Hepatocyte (in vitro differentiated cells): ENCODE results near the gene TMEM209. TPM values are rescaled to one million over a fixed set of nuclear protein-coding genes. Genes with fewer than 3 reads are reported as not detected.

Source experiments
- DNase-seq: peaks from one replicate; pipeline ENCODE4 v3.0.0-alpha.2; 2016; ENCODE audit warnings: low spot score
- H2AFZ ChIP-seq: fragments of 200-600 bp; sonication (generic); 2 replicates; pipeline ENCODE4 v1.6.0; 2016; ENCODE audit warnings: antibody characterized with exemption, mild to moderate bottlenecking
- H3K27ac ChIP-seq: fragments of 200-600 bp; sonication (generic); 2 replicates; pipeline ENCODE4 v1.5.1; 2016; ENCODE audit warnings: mild to moderate bottlenecking
- H3K27me3 ChIP-seq: fragments of 200-600 bp; sonication (generic); 2 replicates; pipeline ENCODE4 v1.6.1; 2016
- H3K36me3 ChIP-seq: fragments of 200-600 bp; sonication (generic); replicated peaks from 2 replicates; pipeline ENCODE4 v1.5.1; 2016; ENCODE audit warnings: low read depth; ENCODE audit not compliant: insufficient read depth
- H3K4me1 ChIP-seq: fragments of 200-600 bp; sonication (generic); 2 replicates; pipeline ENCODE4 v1.5.1; 2016; ENCODE audit warnings: mild to moderate bottlenecking, moderate library complexity; ENCODE audit not compliant: insufficient read depth
- H3K4me2 ChIP-seq: fragments of 200-600 bp; sonication (generic); 2 replicates; pipeline ENCODE4 v1.6.0; 2016
- H3K4me3 ChIP-seq: fragments of 200-600 bp; sonication (generic); 2 replicates; pipeline ENCODE4 v1.5.1; 2016; ENCODE audit warnings: mild to moderate bottlenecking
- H3K79me2 ChIP-seq: fragments of 200-600 bp; sonication (generic); 2 replicates; pipeline ENCODE4 v1.6.0; 2017; ENCODE audit warnings: mild to moderate bottlenecking
- H3K9me2 ChIP-seq: fragments of 200-600 bp; sonication (generic); replicated peaks from 2 replicates; pipeline ENCODE4 v1.6.0; 2017; ENCODE audit warnings: mild to moderate bottlenecking; ENCODE audit not compliant: insufficient read depth
- H3K9me3 ChIP-seq: fragments of 200-600 bp; sonication (generic); 2 replicates; pipeline ENCODE4 v1.5.1; 2016; ENCODE audit warnings: low read depth, mild to moderate bottlenecking
- H4K20me1 ChIP-seq: fragments of 200-600 bp; sonication (generic); 2 replicates; pipeline ENCODE4 v1.6.0; 2016; ENCODE audit warnings: mild to moderate bottlenecking; ENCODE audit not compliant: insufficient read depth, poor library complexity, severe bottlenecking
- EZH2 ChIP-seq: fragments of 200-600 bp; sonication (generic); IDR thresholded peaks from 2 replicates; pipeline ENCODE4 v1.6.1; 2016; ENCODE audit warnings: antibody characterized with exemption, mild to moderate bottlenecking, borderline replicate concordance
- EZH2phosphoT487 ChIP-seq: fragments of 200-600 bp; sonication (generic); IDR thresholded peaks from one replicate; pipeline ENCODE4 v1.6.1; 2018; ENCODE audit warnings: antibody characterized with exemption, mild to moderate bottlenecking, low read depth, moderate library complexity; ENCODE audit not compliant: unreplicated experiment, severe bottlenecking
- WGBS: methylation state at CpG from one replicate; pipeline ENCODE4 v1.1.6; 2016; ENCODE audit warnings: low lambda C conversion rate; ENCODE audit errors: missing lambda C conversion rate; 5-methylcytosine and 5-hydroxymethylcytosine counted together
- polyA plus RNA-seq: library from polyadenylated mRNA; unstranded; fragments of >200 nt; fragmentation: Nextera tagmentation; extraction: Ambion mirVana; gene quantifications from 2 replicates; pipeline ENCODE4 v1.2.1, GENCODE V29; 2016
- total RNA-seq: library from RNA; depleted of rRNA; stranded (reverse); fragments of >200 nt; gene quantifications from 2 replicates; pipeline ENCODE4 v1.2.3, GENCODE V29; 2014
- TF ChIP-seq, protein P1 (sequence below): fragments of 200-600 bp; sonication (generic); IDR thresholded peaks from 2 replicates; pipeline ENCODE4 v1.5.1; 2016; ENCODE audit warnings: antibody characterized with exemption, mild to moderate bottlenecking; ENCODE audit not compliant: poor library complexity

TMEM209 gene
- total and polyA plus RNA-seq, 2 experiments from 2014 or later: 14.2 to 16.1 TPM

DNA sequence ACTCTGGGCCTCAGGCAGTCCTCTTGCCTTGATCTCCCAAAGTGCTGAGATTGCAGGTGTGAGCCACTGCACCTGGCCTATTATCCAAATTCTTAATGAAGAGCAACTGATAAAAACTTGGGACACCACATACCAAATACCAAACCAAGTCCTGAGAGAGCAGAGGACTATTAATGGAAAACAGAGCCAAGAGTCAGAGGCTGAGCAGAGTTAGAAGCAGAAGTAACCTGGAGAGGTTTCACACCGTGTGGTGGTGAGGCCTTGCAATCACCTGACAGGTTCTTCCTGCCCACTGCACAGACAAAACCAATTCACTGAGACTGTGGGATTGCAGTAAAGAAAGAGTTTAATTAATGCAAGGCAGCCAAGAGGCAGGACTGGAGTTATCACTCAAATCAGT is 18.4 kb upstream of the TMEM209 start:
- TF ChIP-seq EZH2phosphoT487 (no peak), EZH2 (no peak)
- TF ChIP-seq, protein P1, sequence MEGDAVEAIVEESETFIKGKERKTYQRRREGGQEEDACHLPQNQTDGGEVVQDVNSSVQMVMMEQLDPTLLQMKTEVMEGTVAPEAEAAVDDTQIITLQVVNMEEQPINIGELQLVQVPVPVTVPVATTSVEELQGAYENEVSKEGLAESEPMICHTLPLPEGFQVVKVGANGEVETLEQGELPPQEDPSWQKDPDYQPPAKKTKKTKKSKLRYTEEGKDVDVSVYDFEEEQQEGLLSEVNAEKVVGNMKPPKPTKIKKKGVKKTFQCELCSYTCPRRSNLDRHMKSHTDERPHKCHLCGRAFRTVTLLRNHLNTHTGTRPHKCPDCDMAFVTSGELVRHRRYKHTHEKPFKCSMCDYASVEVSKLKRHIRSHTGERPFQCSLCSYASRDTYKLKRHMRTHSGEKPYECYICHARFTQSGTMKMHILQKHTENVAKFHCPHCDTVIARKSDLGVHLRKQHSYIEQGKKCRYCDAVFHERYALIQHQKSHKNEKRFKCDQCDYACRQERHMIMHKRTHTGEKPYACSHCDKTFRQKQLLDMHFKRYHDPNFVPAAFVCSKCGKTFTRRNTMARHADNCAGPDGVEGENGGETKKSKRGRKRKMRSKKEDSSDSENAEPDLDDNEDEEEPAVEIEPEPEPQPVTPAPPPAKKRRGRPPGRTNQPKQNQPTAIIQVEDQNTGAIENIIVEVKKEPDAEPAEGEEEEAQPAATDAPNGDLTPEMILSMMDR: no peak
- WGBS: 70% methylated on average over 1 of the region's 1 CpG
- Histone ChIP-seq H3K4me3 (no peak overlapping the region), H3K79me2 (no peaks in the 10 kb centered on the region), H3K9me2 (no peaks in the 10 kb centered on the region), H3K4me1 (peaks cover 14% of the 10 kb centered on the region), H4K20me1 (no peaks in the 10 kb centered on the region), H3K4me2 (no peak overlapping the region), H3K27ac (no peak overlapping the region), H2AFZ (no peak overlapping the region), H3K36me3 (no peaks in the 10 kb centered on the region), H3K9me3 (no peaks in the 10 kb centered on the region), H3K27me3 (no peaks in the 10 kb centered on the region)
- DNase-seq: no peak

DNA sequence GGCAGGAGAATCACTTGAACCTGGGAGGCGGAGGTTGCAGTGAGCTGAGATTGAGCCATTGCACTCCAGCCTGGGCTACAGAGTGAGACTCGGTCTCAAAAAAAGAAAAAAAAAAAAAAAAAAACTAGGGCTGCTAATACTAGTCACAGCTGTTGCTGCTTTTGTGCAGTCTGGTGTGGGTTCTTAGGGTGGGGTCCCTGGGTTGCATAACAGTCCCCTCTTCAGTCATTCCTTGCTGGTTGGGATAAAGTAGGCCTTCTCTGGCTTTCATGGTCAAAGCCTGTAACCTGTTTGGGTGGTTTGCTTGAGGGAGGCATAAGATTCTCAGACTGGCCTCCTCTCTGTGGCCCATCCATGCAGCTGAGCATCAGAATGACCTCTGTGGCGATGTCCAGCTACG is 16.5 kb upstream of the TMEM209 start:
- Histone ChIP-seq H3K79me2 (no peaks in the 10 kb centered on the region), H3K27ac (no peak overlapping the region), H3K4me1 (peaks cover 3% of the 10 kb centered on the region), H3K4me3 (no peak overlapping the region), H3K4me2 (no peak overlapping the region), H3K27me3 (no peaks in the 10 kb centered on the region), H3K36me3 (no peaks in the 10 kb centered on the region), H2AFZ (no peak overlapping the region), H3K9me3 (no peaks in the 10 kb centered on the region), H4K20me1 (no peaks in the 10 kb centered on the region), H3K9me2 (no peaks in the 10 kb centered on the region)
- TF ChIP-seq EZH2 (no peak), EZH2phosphoT487 (no peak)
- TF ChIP-seq, protein P1: no peak
- no peak for DNase-seq
- 85% methylated on average over 3 of the region's 4 CpGs for WGBS

DNA sequence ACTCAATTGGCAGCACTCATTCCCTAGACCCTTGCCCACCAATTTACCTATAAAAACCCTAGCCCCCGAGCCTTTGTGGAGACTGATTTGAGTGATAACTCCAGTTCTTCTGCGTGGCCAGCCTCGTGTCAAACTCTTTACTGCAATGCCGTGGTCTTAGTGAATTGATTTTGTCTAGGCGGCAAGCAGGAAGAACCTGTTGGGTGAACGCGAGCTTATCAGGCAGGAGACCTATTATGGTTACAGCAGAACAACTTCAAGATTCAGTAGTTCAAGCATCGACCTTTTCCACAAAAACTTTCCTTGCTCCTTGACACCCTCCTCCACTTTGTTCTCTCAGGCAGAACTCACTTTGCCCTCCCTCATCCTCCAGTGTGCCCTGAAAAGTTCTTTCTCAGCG is 14.7 kb upstream of the TMEM209 start:
- Histone ChIP-seq H3K27ac (no peak overlapping the region), H3K9me2 (no peaks in the 10 kb centered on the region), H3K9me3 (no peaks in the 10 kb centered on the region), H3K4me3 (no peak overlapping the region), H3K36me3 (no peaks in the 10 kb centered on the region), H2AFZ (no peak overlapping the region), H3K4me2 (no peak overlapping the region), H3K27me3 (no peaks in the 10 kb centered on the region), H3K79me2 (no peaks in the 10 kb centered on the region), H3K4me1 (peaks cover 3% of the 10 kb centered on the region), H4K20me1 (no peaks in the 10 kb centered on the region)
- TF ChIP-seq, protein P1: no peak
- TF ChIP-seq EZH2phosphoT487 (no peak), EZH2 (no peak)
- WGBS: 72% methylated on average over 9 of the region's 9 CpGs
- DNase-seq: no peak
